ENCODE measurements around the gene MRPS7.
A peak's percentile ranks its signal among the peaks of the same experiment; 100 is the strongest.
"Not testable (repeated sequence)": the region's sequence is repeated elsewhere in the genome, so short reads cannot be mapped to it uniquely, and the experiment has no call there.

Gene MRPS7

DNA sequence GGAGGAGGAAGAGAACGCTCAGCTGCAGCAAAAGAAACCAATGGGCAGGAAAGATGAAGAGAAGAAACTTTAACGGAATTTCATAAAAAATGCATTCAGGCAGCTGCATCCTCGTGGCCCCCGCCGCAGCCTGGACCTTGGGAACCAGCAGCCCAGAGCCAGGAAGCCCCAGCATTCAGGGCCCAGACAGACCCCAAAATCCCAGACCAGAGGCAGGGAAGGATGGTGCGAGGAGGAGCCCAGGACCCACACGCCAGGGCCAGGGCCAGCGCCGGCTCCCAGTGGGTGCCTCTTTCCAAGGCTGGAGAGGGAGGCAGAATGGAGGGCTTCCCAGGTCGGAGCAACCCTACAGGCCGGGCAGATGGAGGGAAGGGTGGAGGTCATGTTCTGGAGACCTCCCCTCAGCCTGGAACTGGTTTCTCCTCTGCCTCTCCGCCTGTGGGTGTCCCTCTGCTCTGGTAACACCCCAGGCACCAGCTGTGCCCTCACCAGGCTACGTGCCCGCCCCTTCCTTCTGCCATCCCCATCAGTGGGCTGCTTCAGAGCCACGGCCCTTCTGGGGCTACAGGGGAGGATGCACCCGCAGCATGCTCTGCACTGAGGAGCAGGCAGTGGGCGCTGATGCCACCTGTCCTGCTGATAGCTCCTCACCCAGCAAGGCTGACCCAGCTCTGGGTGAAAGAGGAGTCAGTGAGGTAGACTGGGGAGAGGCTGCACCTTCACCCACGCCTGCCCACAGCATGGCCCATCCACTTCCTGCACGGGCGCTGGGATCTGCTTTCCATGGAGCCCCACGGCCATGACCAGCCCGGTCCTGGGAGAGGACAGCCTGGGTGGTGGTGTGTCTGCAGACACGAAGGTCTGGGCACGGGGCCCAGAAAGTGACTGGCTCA, 10.5 kb downstream of the MRPS7 start:
- DNase-seq: no peak

DNA sequence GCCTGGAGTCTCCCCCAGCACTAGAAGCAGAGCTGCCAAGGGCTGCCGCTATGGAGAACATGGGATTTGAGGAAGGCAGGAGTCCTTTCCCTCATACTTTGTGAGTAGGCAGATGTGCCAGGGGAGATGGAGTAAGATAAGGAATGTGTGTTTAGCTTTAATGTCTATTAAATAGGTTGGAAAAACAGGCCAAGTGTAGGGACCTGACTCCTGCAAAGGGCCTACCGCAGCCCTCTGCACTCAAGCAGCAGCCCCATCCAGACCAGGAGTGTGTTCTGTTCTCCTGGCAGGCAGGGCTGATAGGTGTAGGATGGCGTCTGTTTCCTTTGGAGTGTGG, 11.1 kb downstream of the MRPS7 start:
- no peak for DNase-seq

DNA sequence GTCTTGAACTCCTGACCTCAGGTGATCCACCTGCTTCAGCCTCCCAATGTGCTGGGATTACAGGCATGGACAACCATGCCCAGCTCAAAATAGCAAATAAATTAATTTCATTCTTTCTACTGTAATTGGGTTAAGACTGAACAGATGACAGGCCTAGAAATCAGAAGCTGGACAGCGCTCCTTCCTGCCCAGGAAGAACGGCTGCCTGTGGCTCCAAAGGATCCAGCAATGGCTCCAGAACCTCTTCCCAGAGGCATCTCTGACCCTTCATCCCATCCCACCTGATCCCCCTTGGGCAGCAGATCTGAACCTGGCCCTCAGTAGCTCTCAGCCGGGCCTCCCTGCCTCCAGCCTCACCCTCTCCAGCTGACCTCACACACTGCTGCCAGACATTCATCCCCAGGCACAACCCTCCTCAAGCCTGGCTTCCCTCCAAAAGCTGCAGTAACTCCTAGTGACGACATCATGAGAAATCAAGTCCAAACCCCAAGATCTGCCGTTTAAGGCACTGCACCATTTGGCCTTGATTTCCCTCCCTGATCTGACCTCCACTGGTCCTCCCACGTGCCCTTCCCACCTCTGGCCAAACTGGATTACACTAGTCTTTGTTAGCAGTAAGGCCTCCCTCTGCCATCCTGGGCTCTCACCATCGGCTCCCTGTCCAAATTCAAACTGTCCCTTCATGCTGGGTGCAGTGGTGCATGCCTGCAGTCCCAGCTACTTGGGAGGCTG, 12.5 kb downstream of the MRPS7 start:
- no peak for DNase-seq

DNA sequence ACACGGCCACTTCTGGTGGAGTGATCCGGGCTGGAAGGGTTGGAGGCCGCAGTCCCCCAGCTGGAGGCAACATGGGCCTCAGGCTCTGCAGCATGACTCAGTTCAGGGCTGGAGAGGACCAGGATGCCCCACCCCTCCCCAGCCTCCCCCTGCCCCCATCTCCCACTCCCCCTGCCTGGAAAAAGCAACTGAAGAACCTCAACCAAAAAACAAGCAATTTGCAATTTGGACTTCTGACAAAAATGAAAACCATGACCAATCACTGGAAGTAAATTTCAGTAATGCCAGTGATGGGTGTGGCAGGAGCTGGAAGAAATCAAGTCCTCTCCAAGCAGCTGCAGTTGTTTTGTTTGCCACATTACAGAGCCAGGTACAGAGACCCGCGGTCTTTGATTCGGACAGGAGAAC, 16.0 kb downstream of the MRPS7 start:
- no peak for DNase-seq

DNA sequence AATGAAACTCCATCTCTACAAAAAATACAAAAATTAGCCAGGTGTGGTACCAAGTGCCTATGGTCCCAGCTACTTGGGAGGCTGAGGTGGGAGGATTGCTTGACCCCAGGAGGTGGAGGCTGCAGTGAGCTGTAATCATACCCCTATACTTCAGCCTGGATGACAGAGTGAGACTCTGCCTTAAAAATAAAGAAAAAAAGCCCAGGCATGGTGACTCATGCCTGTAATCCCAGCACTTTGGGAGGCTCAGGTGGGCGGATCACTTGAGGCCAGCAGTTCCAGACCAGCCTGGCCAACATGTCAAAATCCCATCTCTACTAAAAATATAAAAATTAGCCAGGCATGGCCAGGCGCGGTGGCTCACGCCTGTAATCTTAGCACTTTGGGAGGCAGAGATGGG, 18.5 kb downstream of the MRPS7 start:
- not testable (repeated sequence) for DNase-seq

DNA sequence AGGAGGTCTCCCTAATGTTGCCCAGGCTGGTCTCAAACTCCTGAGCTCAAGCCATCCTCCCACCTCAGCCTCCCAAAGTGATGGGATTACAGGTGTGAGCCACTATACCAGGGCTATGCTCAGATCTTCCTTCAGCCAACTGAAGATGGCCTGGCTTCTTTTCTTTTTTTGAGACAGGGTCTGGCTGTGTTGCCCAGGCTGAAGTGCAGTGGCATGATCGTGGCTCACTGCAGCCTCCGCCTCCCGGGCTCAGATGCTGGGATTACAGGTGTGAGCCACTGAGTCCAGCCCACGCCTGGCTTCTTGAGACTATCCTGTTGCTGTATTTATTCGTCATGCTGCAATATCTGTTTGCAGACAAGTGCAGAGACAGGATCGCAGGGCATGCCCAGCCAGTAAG, 23.4 kb downstream of the MRPS7 start:
- DNase-seq: no peak

DNA sequence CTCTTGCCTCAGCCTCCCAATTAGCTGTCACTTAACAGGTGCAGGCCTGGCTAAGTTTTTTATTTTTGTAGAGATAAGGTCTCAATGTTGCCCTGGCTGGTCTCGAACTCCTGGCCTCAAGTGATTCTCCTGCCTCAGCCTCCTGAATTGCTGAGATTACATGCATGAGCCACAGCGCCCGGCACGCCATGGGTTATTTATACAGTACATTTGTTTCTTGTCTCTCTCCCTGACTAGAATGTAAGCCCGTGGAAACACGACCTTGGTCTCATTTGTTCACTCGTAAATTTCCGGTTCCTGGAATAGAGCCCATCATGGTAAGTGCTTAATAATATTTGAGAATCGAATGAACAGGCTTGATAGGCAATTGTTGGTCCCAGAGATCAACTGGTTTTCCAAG, 25.5 kb downstream of the MRPS7 start:
- DNase-seq: no peak

DNA sequence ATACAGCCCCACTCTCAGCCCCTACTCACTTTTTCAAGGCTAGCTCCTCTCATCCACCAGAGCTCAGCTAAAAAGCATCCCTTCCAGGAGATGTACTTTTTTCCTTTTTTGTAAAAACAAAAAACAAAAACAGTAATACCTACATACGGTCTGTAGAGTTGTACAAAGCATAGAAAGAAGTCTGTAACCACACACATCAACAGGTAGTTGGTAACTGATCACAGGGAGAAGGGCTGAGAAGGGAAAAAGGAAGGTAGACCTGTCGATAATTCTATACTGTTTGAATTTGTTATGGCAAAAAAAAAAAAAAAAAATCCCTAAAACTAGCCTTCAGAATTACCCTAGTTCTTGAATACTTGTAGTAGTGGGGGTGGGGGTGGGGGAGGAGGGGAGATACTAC, 26.7 kb downstream of the MRPS7 start:
- no peak for DNase-seq

DNA sequence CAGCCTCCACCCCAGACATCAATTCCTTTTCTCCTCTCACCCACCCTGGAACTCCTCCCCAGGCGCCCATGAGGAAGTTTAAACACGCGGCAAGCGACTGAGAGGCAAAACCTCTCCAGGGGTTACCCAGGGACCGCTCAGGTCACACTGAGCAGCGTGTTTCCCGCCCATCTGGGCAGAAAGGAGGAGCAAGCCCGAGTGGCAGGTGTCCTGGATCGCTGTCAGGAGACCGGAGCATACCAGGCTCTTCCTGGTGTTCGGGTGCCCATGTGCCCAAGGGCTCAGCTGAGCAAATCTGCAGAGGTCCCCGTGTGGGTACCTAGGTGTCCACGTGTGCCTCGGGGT, 27.1 kb downstream of the MRPS7 start:
- no peak for DNase-seq

DNA sequence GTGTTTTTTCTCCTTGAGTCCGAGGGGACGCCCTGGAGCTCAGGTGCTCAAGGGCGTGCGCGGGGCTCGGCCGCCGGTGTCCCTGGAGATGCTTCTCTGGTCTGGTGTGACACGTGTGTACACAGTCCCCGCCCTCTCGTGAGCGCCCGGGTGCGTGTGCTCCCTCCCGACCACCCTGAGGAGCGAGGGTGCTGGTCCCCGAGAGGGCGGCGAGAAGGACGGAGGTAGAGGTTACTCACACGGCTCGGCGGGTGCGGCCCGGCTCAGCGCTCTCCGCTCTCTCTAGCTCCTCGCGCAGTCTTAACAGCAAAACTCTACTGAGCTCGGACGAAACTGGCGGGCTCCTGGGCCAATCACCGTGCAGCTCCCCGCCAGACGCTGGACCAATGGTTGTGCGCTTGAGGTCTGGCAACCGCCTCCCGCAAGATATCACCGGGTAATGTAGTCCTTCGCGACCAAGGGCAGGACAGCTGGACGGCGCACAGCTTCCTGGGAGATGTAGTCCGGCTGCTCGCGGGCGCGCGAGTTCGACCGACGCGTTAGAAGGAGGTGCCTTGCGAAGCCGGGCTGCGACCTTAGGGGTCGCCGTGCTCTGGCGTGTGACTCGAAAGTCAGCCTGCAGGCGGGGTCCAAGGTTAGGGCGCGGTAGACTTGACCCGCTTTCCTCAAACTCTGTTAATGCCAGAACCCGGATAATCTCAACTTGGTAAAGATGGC, 27.6 kb downstream of the MRPS7 start, which contains the start of gene SLC25A19:
SLC25A19 (minus strand) TSS at position 319 of the 717 bp plus-strand sequence. CDS start 2,669 bp downstream, outside the sequence.
- DNase-seq: peak; percentile 77 to 99

DNA sequence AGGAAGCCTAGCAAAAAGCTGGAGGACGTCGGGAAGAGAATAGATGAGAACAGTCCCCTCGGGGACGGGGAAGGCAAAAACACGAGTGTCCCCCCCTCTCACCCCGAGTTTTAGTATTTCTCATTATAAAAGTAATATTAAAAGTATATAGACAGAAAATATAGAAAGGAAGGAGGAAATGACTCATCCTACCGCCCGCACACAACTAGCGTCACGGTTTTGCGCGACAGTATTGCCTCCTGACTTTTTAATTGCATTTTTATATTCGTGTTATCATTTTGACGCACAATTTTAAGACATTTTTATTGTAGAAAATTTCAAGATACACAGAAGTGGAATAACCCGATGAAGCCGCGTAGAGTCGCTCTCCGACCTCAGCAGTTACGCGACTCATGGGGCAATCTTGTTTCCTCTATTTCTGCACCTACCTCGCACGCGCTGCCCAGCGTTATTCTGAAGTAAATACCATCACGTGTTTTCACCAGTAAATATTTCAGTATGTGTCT, 28.2 kb downstream of the MRPS7 start:
- peak; percentile 43 to 78 for DNase-seq

DNA sequence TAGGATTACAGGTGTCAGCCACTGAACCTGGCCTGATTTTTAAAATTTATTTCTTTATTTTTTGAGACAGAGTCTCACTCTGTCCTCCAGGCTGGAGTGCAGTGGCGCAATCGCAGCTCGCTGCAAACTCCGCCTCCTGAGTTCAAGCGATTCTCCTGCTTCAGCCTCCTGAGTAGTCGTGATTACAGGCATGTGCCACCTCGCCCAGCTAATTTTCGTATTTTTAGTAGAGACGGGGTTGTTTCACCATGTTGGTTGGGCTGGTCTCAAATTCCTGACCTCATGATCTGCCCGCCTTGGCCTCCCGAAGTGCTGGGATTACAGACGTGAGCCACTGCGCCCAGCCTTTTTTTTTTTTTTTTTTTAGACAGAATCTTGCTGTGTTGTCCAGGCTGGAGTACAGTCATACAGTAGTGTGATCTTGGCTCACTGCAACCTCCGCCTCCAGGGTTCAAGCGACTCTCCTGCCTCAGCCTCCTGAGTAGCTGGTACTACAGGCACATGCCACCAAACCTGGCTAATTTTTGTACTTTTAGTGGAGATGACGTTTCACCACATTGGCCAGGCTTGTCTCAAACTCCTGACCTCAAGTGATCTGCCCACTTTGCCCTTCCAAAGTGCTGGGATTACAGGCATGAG, 31.2 kb downstream of the MRPS7 start:
- not testable (repeated sequence) for DNase-seq

DNA sequence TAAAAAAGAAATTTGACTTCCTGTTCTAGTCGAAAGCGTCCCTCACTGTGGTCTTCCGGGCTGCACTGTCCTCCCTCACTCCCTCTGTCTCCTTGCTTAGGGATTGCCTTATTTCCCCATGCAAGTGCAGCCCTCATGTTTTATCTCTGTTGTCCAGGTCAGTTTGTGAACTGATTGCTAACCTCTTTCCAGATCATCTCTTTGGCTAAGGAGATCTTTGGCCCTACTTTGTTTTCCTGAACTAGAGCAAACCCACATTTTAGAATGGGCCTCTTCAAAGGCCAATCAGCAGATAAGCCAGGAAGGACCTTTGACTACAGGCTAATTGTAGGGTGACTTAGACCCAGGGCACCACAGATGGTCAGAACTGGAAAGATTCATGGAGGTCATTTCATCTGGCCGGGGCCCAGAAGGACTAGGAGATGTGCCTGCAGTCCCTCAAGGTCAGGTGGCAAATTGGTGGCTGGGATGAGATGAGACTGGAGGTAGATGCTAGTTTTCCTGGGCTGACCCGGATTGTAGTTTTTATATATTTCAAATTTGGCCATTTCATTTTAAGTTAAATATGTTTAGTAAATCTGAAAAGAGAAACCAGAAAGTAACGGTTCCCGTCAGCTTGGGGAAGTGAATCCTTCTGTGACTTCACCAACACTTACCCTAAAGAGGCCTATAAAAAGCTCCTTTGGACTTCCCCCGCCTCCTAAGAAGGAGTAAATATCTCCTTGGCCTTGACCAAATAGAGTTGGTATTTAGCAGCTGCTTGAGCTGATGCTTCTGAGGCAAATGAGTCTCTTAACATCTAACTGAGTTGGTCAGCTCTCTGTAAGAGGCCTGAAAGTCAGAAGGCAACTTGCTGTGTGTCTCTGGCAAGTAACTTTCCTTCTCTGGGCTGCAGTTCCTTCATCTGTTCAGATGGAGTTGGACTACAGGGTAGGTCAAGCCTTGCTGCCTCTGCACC, 33.8 kb downstream of the MRPS7 start:
- DNase-seq: peak; percentile 34 to 49

DNA sequence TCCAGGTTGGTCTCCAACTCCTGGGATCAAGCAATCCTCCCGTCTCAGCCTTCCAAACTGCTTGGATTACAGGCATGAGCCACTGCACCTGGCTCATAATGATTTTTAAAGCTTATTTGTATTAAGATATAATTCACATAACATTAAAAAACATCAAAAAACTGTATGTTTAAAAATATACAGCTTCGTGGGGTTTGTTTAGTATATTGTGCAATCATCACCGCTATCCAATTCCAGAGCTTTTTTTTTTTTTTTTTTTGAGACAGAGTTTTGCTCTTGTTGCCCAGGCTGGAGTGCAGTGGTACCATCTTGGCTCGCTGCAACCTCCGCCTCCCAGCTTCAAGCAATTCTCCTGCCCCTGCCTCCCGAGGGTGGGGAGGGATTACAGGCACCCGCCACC, 38.6 kb downstream of the MRPS7 start:
- no peak for DNase-seq

DNA sequence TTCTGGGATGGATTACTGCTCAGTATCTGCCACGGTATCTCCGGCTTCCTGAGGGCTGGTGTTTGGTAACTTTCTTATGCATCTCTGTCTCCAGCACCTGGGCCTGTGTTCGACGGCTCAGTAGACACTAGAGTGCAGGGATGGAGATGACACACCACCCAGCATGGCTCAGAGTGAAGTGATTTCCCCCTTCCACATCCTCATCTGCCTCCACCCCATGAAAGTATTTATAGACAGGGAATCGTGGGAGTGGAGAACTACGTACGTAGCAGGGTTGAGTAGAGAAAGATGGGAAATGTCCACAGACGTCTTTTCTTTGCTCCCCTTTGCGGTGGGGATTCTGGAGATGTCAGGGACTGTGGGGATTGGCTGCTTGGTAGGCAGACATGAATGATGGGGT, 39.4 kb downstream of the MRPS7 start:
- no peak for DNase-seq

DNA sequence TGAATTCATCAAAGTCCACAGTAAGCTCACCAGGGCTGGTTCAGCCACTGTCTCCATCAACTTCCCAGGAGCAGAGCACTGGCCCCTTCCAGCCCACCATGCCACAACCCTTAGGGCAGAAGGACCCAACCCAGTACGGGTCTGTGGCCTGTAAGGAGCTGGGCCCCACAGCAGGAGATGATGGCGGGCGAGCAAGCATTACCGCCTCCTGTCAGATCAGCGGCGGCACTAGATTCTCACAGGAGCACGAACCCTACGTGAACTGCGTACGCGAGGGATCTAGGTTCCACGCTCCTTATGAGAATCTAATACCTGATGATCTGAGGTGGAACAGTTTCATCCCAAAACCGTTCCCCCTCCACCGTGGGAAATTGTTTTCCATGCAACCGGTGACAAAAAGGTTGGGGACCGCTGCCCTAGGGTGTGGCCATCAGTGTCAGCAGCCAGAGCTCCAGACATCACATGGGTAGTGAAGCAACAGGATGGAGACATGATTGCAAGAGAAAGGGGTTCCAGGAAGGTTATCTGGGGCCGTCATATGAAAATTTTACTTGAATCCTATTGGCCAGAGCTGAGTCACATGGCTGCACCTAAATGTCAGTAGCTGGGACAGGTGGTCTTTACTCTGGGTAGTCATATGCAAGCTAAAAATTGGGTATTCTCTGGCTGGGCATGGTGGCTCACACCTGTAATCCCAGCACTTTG, 40.0 kb downstream of the MRPS7 start:
- DNase-seq: peak in 1 of 2 donors; percentile 21

DNA sequence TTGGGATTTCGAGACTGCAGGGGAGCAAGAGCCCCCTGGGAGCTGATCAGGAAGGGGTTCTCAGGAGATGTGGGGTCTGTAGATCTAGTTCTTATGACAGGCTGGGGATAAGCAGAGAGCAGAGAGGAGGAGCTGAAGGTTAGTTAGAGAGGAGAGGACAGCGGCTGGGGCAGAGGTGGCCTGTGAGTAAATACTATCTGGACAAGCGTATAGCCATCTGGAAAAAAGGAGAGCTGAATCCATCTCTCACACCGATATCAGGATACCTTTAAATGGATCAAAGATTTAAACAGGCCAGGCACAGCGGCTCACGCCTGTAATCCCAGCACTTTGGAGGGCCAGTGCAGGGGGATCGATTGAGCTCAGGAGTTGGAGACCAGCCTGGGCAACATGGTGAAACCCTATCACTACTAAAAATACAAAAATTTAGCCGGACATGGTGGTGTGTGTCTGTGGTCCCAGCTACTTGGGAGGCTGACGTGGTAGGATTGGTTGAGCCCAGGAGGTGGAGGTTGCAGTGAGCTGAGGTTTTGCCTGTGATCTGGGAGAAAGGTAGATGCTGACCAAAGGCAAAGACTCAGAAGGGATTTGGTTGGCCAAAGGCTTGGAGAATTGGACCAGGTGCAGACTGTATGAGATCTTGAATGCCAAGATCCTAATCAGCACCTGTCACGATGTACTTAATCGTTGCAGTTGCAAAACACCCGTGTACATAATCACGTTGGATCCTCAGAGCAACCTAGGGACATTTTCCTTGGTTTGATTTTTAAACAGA, 46.5 kb downstream of the MRPS7 start:
- DNase-seq: no peak

DNA sequence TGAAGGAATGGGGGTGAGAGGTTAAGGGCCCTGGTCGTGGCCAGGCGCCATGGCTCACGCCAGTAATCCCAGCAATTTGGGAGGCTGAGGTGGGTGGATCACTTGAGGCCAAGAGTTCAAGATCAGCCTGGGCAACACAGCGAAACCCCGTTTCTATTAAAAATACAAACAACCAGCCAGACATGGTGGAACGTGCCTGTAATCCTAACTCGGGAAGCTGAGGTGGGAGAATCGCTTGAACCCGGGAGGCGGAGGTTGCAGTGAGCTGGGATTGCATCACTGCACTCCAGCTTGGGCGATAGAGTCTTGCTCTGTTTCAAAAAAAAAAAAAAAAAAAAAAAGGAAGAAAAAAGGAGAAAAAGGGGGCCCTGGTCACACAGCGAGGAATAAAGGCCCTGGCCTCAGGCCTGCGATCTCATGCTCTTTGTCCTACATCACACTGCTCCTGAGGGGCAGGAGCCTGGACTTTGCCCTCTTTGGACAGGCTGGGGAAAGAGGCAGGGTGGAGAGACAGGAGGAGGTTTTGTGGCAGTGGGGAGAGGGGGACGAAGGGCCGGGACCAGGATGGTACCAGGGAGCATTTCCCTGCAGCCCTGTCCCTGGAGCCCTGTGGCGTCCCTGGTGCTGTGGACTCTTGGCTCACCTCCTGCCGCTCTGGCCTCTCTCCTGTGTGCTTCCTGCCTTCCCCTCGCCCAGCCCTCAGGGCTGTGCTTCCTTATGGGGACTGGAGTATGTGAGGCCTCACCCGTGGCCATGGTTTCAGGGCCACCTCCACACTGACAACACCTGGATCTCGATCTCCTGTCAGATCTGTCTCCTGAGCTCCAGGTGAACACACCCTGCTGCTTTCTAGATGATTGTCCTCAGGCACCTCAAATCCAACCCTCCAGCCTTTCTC, 47.3 kb downstream of the MRPS7 start:
- DNase-seq: peak in 1 of 2 donors; percentile 13

DNA sequence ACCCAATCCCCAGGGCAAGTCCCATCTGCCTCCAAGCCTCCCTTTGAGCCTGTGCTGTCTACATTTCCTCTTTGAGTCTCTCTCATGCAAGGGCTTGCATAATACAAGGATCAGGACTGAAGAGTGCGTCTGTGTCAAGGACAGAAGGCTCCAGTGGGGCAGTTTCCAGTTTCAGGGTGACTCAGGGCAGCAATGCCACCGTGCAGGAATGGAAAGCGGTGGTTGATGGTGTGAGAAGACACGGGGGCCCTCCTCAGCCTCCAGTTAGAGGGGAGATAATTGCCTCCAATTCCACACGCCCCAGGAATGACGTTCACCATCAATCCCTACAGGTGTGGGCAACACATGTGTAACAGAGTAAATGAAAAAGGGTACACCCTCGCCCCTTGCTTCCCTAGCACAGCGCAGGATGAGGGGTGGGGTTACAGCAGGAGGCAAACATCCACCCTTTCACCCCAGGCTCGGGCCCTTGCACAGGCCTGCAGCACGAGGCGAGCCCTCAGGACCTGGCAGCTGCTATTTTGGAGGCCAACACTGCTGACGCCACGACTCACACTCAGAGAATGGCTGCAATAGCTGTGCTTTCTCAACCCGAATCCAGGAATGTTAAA, 52.4 kb downstream of the MRPS7 start:
- peak; percentile 13 to 22 for DNase-seq
